GM10266 (cell line): ENCODE results near the gene CNDP1.

Experiments used
- DNase-seq: peaks from one replicate; pipeline ENCODE4 v3.0.0; 2012; ENCODE audit errors: extremely low spot score
- TF ChIP-seq, protein P1 (sequence below): IDR thresholded peaks from 2 replicates; pipeline ENCODE4 v1.5.1; 2012; ENCODE audit warnings: mild to moderate bottlenecking, low read depth; ENCODE audit not compliant: control insufficient read depth, insufficient read depth; ENCODE audit errors: missing control alignments

CNDP1 gene

DNA sequence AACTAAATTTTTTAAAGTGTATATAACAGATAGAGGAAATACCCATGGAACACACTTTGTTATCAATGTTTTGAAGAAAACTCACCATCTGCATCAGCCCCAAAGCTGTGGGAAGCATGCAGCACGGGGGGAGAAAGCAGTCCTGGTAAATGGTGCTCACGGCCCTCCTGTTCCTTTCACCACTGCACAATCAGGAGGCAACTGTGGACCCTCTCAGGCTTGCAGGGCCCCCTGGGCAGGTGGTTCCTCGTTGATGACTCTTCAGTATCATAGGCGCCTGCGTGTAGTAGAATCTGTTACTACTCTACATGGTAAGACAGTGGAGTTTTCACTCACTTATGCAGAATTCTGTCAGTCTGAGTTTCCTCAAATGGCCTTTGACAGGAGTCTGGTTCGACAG, 4.9 kb upstream of the CNDP1 start:
- TF ChIP-seq, protein P1, sequence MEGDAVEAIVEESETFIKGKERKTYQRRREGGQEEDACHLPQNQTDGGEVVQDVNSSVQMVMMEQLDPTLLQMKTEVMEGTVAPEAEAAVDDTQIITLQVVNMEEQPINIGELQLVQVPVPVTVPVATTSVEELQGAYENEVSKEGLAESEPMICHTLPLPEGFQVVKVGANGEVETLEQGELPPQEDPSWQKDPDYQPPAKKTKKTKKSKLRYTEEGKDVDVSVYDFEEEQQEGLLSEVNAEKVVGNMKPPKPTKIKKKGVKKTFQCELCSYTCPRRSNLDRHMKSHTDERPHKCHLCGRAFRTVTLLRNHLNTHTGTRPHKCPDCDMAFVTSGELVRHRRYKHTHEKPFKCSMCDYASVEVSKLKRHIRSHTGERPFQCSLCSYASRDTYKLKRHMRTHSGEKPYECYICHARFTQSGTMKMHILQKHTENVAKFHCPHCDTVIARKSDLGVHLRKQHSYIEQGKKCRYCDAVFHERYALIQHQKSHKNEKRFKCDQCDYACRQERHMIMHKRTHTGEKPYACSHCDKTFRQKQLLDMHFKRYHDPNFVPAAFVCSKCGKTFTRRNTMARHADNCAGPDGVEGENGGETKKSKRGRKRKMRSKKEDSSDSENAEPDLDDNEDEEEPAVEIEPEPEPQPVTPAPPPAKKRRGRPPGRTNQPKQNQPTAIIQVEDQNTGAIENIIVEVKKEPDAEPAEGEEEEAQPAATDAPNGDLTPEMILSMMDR: no peak
- no peak for DNase-seq

DNA sequence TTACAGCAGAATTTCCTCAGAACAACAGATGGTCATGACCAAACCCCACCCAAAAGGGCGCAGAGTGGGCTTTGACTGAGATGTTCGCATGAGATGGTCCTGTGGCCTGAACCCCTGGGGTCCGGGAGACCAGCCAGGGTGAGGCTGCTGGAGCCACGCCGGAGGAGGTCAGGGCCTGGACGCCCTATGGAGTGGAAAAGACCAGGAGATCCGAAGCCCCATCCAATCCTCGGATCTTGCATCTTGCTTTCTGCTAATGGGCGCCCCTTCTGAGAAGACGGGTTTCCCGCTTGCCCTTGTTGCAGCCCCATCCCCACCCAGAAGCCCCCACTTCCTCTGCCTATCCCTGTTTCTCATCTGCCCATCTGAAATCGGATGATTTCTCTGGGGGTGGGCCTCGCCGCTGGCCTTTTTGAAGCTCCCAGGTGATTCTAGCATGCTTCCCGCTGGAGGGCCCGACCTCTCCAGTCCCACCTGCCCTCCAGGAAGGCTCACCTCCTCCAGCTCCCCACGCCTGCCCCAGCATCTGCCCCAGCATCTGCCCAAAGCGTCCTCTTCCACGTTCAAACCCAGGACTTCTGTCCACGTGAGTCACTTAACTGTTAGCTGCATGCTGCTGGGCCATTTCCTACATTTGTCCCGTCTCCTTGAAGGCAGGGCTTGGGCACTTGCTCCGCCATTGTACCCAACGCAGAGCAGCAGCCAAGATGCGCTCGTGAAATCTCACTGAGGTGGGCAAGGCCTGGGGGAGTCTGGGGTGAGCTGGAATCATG, 4.3 kb upstream of the CNDP1 start:
- no peak for DNase-seq
- TF ChIP-seq, protein P1: no peak

DNA sequence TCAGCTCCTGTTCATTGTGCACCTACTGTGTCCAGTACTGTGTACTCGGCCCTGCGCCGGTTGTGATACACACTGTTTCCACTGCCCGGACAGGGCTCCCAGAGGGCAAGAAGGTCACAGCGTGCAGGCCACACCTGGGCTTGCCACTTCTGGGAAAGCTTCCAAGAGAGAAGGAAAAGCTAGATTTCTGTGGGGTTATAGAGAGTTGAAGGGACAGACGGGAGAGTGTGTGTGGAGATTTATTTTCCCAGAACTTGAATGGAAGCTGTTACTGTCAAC, 3.8 kb upstream of the CNDP1 start:
- DNase-seq: no peak
- TF ChIP-seq, protein P1: no peak

DNA sequence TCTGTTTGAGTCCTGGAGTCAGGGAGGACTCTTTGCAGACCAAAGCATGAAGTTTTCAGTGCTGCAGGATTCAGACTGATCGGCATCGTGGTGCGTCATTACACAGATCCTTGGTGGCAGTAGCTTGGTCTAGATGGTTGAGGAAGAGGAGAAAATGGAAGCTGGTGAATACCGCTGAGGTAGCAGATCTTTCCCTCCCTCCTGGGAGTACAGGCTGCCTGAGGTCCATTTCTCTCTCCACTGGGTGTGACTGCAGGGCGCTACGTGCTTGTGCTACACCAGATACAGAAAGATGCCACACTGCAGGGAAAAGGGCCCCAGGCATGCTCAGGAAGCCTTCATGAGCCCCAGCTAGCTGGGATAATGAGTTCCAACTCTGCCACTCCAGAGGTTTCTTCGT, 3.3 kb upstream of the CNDP1 start:
- no peak for DNase-seq
- TF ChIP-seq, protein P1: no peak

DNA sequence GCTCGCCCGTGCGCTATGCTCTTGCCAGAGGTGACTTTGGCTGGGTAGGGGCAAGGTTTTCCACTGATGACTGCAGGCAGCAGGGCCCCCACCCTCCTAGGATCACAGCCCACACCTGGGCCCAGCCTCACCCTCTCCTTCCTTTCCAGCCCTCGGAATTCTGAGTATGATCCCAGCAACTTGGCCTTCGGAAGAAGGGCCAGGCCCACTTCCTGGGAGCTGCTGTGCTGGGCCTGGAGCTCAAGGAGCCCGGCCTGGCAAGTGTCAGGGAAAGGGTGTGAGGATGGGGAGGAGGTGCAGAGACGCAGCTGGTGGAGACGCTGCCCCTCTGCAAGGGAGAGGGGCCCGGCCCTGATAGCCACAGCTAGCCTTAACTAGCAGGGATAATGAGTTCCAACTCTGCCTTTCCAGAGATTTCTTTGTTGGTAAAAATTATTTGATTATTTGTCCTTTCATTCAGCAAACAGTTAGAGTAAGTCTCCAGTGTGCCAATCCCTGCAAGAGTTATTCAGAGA, 1.7 kb upstream of the CNDP1 start:
- TF ChIP-seq, protein P1: no peak
- DNase-seq: no peak

DNA sequence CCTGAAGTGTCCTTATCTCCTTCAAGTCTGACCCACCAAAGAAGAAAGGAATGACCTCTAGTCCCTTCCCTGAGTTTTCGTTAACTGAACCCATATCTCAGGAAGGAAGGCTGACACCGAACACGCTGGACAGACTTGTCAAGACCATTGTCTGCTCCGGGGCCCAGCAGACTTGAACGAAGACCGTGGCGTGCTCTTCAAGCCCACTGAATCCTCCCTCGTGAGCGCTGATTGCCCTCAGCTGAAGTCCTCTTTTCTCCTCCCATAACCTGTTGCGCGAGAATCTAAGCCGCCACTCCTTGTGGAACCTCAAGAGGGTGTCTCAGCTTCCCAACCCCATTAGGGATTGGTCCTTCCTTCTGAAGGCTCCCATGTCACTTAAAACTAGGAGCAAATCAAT, 634 bp upstream of the CNDP1 start:
- DNase-seq: no peak
- TF ChIP-seq, protein P1: no peak

DNA sequence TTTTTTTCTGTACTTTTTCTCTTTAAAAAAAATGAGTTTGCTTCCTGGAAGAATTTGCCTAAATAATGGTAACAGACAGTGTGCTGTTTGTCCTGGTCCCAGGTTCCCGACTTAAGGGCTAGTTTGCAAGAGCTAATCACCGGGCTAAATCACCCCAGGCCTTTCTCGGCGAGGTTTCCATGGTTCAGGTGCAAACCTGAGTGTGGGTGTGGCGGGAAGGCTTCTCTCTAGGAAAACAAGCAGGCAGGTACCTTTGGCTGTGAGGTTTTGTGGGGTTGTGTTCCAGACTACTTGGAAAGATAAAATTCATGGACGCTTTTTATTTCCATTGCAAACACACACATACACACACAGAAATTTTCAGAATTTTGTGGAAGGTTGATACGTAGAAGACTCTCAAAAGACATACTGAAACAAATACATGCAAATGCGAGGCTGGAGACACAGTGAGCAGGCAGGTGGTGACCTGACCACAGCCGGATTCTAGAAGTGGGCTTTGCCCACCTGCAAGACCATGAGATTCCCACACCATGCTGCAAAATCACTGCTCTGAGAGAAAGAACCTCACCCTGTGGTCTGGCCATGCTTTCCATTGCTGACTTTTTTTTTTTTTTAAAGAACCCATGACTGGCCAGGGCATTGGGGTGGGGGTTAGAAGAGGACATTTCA, 815 bp downstream of the CNDP1 start:
- TF ChIP-seq, protein P1: no peak
- DNase-seq: no peak
